T-helper 1 cell treated with Interleukin-12 subunit alpha and Interleukin-12 subunit beta and Interleukin-4 antibody, amounts not matched to agents 30 μg/mL and 1 μg/mL, for 36 hours (primary cell): ENCODE measurements around the gene OCA2.

ENCODE experiments used
- H3K27ac Mint-ChIP-seq: one replicate; pipeline ENCODE4 v1.8.0; 2021; ENCODE audit warnings: mild to moderate bottlenecking, mixed read lengths
- H3K27me3 Mint-ChIP-seq: one replicate; pipeline ENCODE4 v1.8.0; 2021; ENCODE audit warnings: low read depth, mixed read lengths
- H3K36me3 Mint-ChIP-seq: one replicate; pipeline ENCODE4 v1.8.0; 2021; ENCODE audit warnings: low read depth, mixed read lengths
- H3K4me1 Mint-ChIP-seq: one replicate; pipeline ENCODE4 v1.8.0; 2021; ENCODE audit warnings: low read depth, mixed read lengths
- H3K4me3 Mint-ChIP-seq: one replicate; pipeline ENCODE4 v1.8.0; 2021; ENCODE audit warnings: mild to moderate bottlenecking, moderate library complexity, mixed read lengths
- H3K9me3 Mint-ChIP-seq: one replicate; pipeline ENCODE4 v1.8.0; 2021; ENCODE audit warnings: mixed read lengths

OCA2 gene

GRCh38 chr15:27820232-27820631 is 278.9 kb downstream of the OCA2 start:
- Mint-ChIP-seq H3K36me3 (no peaks in the 10 kb centered on the region), H3K27ac (no peak overlapping the region), H3K4me1 (no peaks in the 10 kb centered on the region), H3K9me3 (peaks cover 25% of the 10 kb centered on the region), H3K4me3 (no peak overlapping the region), H3K27me3 (no peaks in the 10 kb centered on the region)

GRCh38 chr15:27817258-27817657 is 281.9 kb downstream of the OCA2 start:
- H3K4me1 Mint-ChIP-seq: no peaks in the 10 kb centered on the region
- H3K27me3 Mint-ChIP-seq: no peaks in the 10 kb centered on the region

DNA sequence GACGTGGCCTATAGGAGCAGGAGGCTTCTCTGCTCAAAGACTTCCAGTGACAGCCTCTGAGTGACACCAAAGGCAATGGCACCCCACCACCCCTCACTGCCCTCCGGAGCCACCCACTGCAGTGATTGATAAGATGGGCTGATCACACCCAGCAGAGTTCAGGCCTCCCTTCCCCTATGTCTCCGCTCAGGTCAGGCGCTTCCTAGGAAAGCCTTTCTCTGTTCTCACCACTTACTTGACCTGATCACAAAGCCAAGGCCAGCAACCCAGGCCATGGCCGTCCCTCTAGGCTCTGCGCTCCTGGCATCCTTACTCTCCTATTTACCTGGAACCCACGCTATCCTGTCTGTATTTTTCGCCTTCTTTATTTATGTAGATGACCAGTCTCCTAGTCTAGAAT is 282.3 kb downstream of the OCA2 start:
- Mint-ChIP-seq H3K9me3 (peaks cover 23% of the 10 kb centered on the region), H3K36me3 (no peaks in the 10 kb centered on the region), H3K4me3 (no peak overlapping the region), H3K4me1 (no peaks in the 10 kb centered on the region), H3K27ac (no peak overlapping the region), H3K27me3 (no peaks in the 10 kb centered on the region)

More at GRCh38 chr15:27817258-27817657, 281.9 kb downstream of the OCA2 start:
- Mint-ChIP-seq H3K36me3 (no peaks in the 10 kb centered on the region), H3K4me3 (no peak overlapping the region), H3K27ac (no peak overlapping the region), H3K9me3 (peaks cover 25% of the 10 kb centered on the region)

DNA sequence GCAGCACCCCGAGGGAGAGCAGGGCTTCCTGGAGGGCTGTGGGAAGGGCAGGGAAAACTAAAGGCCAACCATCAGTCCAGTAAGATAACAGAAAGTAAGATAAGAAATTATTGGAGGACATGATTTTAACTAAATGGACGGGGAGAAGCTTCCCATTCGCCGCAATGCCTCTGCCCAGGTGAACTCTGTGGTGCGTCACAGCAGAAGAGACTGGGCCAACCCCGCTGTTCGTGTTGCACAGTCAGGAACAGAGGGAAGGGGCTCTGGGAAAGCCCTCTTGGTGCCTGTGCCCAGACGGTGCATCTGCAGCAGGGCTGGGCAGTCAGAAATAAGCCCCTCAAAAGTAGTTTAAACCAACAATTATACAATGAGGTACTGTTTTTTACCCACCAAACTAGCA is 284.1 kb downstream of the OCA2 start:
- H3K4me1 Mint-ChIP-seq: no peaks in the 10 kb centered on the region
- H3K9me3 Mint-ChIP-seq: peaks cover 22% of the 10 kb centered on the region
- no peak overlapping the region for H3K27ac Mint-ChIP-seq
- no peaks in the 10 kb centered on the region for H3K36me3 Mint-ChIP-seq
- no peak overlapping the region for H3K4me3 Mint-ChIP-seq
- no peaks in the 10 kb centered on the region for H3K27me3 Mint-ChIP-seq

GRCh38 chr15:27813139-27813538 is 286.0 kb downstream of the OCA2 start:
- no peaks in the 10 kb centered on the region for H3K4me1 Mint-ChIP-seq
- H3K27me3 Mint-ChIP-seq: no peaks in the 10 kb centered on the region
- peaks cover 21% of the 10 kb centered on the region for H3K9me3 Mint-ChIP-seq
- no peaks in the 10 kb centered on the region for H3K36me3 Mint-ChIP-seq
- H3K27ac Mint-ChIP-seq: no peak overlapping the region
- no peak overlapping the region for H3K4me3 Mint-ChIP-seq

DNA sequence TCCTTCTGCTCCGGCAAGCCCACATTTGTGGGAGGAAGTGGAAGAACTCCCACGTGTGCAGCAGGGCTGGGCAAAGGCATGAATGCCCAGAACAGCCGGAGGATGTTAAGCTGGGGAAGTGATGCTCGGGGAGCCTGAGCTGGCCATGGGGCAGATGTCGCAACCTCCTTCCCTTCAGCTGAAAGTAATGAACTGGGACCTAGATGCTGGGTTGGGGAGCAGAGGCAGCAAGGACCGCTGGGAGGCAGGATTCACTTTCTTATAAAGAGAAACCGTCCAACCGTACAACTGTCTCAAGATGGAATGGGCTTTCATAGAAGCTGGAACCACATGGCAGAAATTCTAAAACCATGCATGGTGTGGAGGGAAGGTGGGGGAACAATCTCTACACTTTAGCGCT is 290.9 kb downstream of the OCA2 start:
- H3K36me3 Mint-ChIP-seq: no peaks in the 10 kb centered on the region
- H3K27ac Mint-ChIP-seq: no peak overlapping the region
- no peaks in the 10 kb centered on the region for H3K27me3 Mint-ChIP-seq
- H3K4me3 Mint-ChIP-seq: no peak overlapping the region
- peaks cover 16% of the 10 kb centered on the region for H3K9me3 Mint-ChIP-seq
- H3K4me1 Mint-ChIP-seq: no peaks in the 10 kb centered on the region

- Mint-ChIP-seq H3K4me1 (no peaks in the 10 kb centered on the region), H3K9me3 (peaks cover 17% of the 10 kb centered on the region), H3K27me3 (no peaks in the 10 kb centered on the region), H3K36me3 (no peaks in the 10 kb centered on the region), H3K4me3 (no peak overlapping the region), H3K27ac (no peak overlapping the region)
Measured at GRCh38 chr15:27807335-27807734, 291.8 kb downstream of the OCA2 start.

- H3K4me3 Mint-ChIP-seq: no peak overlapping the region
- peaks cover 17% of the 10 kb centered on the region for H3K9me3 Mint-ChIP-seq
- no peak overlapping the region for H3K27ac Mint-ChIP-seq
- no peaks in the 10 kb centered on the region for H3K4me1 Mint-ChIP-seq
- no peaks in the 10 kb centered on the region for H3K36me3 Mint-ChIP-seq
- no peaks in the 10 kb centered on the region for H3K27me3 Mint-ChIP-seq
Measured at GRCh38 chr15:27806396-27806795, 292.7 kb downstream of the OCA2 start.

- Mint-ChIP-seq H3K27ac (no peak overlapping the region), H3K36me3 (no peaks in the 10 kb centered on the region), H3K27me3 (no peaks in the 10 kb centered on the region), H3K4me1 (no peaks in the 10 kb centered on the region), H3K4me3 (no peak overlapping the region), H3K9me3 (peaks cover 17% of the 10 kb centered on the region)
Measured at GRCh38 chr15:27805261-27806220, 293.6 kb downstream of the OCA2 start.

- Mint-ChIP-seq H3K27me3 (no peaks in the 10 kb centered on the region), H3K9me3 (peaks cover 23% of the 10 kb centered on the region), H3K4me3 (no peak overlapping the region), H3K27ac (no peak overlapping the region), H3K4me1 (no peaks in the 10 kb centered on the region), H3K36me3 (no peaks in the 10 kb centered on the region)
Measured at GRCh38 chr15:27804569-27805260, 294.4 kb downstream of the OCA2 start.

- H3K36me3 Mint-ChIP-seq: no peaks in the 10 kb centered on the region
- no peaks in the 10 kb centered on the region for H3K27me3 Mint-ChIP-seq
- H3K4me3 Mint-ChIP-seq: no peak overlapping the region
- no peak overlapping the region for H3K27ac Mint-ChIP-seq
- H3K9me3 Mint-ChIP-seq: peaks cover 15% of the 10 kb centered on the region
- no peaks in the 10 kb centered on the region for H3K4me1 Mint-ChIP-seq
Measured at GRCh38 chr15:27798807-27799206, 300.3 kb downstream of the OCA2 start.

DNA sequence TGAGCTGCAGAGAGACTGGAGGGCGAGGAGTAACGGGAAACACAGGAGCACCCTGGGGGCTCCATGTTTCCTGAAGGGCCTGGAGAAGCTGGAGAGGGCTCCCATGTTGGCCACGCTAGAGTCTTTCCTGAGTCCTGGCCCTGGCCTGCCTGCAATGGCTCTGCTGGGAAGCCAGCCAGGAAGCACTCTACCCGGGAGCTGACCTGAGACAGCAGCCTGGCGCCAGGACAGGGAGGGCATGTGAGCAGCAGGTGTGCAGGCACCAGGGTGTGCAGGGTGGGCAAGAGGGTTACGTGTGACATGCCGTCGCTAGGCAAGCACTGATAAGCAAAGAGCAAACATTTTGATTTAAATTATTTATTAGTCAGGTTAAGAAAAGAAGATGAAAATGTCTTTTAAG is 301.4 kb downstream of the OCA2 start:
- Mint-ChIP-seq H3K4me3 (no peak overlapping the region), H3K4me1 (no peaks in the 10 kb centered on the region), H3K36me3 (no peaks in the 10 kb centered on the region), H3K27ac (no peak overlapping the region), H3K9me3 (peaks cover 11% of the 10 kb centered on the region), H3K27me3 (no peaks in the 10 kb centered on the region)

- no peaks in the 10 kb centered on the region for H3K4me1 Mint-ChIP-seq
- H3K27ac Mint-ChIP-seq: no peak overlapping the region
- no peaks in the 10 kb centered on the region for H3K27me3 Mint-ChIP-seq
- H3K4me3 Mint-ChIP-seq: no peak overlapping the region
- H3K9me3 Mint-ChIP-seq: peaks cover 11% of the 10 kb centered on the region
- H3K36me3 Mint-ChIP-seq: no peaks in the 10 kb centered on the region
Measured at GRCh38 chr15:27796405-27797320, 302.5 kb downstream of the OCA2 start.

DNA sequence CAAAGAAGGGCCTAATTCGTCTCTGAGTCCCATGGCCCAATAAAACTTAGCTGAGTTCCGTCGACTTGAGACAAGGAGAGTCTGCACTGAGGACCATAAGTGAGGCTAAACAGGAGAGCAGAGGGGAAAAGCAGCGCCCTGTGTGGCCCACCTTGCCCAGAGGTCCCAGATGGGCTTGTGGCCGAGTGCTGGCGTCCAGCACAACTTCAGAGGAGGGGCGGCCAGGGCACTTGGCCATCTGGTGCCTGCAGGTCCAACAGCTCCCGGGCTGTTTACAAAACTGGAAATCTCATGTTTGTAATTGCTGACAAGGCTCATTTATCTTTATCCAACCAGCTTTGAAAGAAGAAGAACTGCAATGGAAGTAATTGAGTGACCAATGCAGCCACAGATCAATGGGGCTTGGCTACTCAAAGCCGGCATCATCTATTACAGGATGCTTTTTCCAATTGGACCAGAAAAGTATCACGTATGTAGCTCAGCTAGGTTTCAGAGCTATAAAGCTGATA is 306.3 kb downstream of the OCA2 start:
- H3K9me3 Mint-ChIP-seq: peaks cover 5% of the 10 kb centered on the region
- no peaks in the 10 kb centered on the region for H3K4me1 Mint-ChIP-seq
- H3K4me3 Mint-ChIP-seq: no peak overlapping the region
- no peak overlapping the region for H3K27ac Mint-ChIP-seq
- no peaks in the 10 kb centered on the region for H3K36me3 Mint-ChIP-seq
- no peaks in the 10 kb centered on the region for H3K27me3 Mint-ChIP-seq
